Iris pigment epithelial cell (primary cell): ENCODE results near the gene MITF.
A peak's percentile ranks its signal among the peaks of the same experiment; 100 is the strongest.
"Not testable (repeated sequence)": the region's sequence is repeated elsewhere in the genome, so short reads cannot be mapped to it uniquely, and the experiment has no call there.

Experiments used
- DNase-seq: peaks from one replicate; pipeline ENCODE4 v3.0.0-alpha.2; 2011; ENCODE audit warnings: low read depth

MITF gene

DNA sequence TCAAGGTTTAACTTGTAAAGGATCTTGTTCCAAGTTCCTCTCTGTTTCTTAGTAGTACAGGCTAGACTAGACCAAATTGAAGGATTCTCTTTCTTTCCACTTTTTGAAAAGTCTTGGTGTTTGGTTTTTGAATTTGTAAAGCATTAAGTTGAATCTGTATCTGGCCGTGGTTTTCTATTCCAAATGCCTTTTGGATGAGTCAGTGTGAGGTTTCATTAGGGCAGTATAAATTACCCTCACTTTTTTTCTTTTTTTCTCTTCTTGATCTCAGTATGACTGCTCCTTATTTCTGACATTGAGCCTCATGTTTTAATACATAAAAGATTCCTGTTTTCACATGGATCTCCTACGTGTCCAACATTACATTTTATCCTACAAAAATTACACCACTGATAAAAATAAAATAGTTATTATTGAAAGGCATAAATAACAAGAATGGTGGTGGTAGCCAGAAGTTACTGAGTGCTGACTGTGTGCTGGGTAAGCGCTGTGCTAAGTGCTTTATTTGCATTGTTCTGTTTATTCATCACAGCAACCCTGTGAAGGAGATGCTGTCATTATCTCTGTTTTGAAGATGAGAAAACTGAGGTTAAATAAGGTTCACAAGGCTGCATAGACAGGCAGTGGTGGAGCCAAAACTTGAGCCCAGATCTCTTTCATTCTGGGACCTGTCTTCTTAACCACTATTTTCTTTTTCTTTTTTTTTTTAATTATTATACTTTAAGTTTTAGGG lies 48.3 kb downstream of the MITF start:
- peak; percentile 89 for DNase-seq

DNA sequence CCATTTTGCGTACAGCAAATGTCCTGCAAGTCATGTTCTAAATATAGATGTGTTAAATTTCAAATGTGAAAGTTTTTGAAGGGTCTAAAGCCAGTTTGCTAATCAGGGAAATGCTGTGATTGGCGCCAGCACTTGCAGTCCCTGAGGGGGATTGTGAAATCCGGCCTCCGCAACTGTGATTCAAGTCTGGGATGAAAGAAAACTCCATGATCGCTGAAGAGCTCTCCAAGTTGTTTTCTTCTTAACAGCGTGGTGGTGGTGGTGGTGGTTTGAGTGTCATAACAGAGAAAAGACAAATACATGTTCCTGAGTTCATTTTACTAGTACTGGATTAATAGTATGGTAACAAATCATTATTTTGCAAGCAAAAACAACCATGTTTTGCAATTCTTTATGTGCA lies 51.8 kb downstream of the MITF start:
- DNase-seq = peak; percentile 98

DNA sequence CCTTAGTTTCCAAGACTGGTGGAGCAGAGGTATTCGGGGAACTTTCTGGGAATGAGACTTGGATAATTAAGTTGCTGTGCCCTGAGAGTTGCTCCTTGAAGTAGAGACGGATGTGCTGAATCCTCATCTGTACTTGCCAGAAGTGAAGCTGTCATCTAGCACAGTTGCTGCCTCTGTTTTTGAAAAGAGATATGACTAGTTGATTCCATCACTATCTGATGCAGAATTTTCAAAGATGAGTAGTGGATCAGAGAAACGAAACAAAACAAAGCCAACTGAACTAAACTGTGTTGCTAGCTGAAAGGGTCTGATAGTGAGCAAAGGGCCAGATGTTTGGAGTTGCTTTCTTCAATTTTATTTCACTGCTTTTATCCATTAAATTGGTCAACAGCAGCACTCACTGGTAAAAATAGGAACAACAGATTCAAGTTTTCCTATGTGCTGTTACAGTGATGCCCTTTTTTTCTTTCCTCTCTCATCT lies 52.7 kb downstream of the MITF start:
- peak; percentile 65 for DNase-seq

DNA sequence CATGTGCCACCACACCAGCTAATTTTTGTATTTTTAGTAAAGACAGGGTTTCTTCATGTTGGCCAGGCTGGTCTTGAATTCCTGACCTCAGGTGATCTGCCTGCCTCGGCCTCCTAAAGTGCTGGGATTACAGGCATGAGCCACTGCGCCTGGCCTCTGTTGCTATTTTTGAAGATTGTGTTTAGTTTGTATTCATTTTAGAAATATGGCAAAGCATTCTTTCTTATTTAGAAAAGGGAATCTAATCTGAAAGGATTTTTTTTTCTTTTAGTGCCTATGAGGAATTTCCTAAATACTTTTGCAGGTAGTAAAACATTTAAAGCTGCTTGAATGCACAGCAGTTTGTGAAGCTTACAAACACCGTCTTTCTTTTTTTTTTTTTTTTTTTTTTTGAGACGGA lies 56.9 kb downstream of the MITF start:
- not testable (repeated sequence) for DNase-seq

DNA sequence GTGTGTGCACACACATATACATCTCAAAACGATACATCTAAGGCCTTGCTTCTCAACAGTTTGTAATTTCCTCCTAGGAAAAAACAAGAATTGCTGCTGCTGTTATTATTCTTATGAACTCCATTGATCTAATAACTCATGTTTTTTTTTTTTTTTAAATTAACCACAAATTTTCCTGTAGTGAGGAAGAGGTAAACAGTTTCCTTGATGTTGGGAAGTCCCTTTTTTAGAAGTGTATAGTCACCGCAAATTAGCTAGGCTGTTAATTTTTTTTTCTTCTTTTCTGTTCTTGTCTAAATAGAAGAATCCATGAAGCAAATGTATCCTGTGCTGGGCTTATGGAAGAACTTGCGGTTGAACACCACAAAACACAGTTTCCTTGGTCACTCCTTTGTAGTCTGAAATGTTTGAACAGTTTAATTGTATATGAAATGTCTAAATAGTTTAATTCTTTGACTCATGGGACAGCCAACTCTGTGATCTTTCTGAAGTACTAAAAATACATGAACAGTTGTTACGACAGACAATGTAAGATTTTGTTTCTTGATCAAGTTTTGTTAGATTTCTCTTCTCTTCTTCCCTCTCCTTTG lies 64.5 kb downstream of the MITF start:
- peak; percentile 36 for DNase-seq

DNA sequence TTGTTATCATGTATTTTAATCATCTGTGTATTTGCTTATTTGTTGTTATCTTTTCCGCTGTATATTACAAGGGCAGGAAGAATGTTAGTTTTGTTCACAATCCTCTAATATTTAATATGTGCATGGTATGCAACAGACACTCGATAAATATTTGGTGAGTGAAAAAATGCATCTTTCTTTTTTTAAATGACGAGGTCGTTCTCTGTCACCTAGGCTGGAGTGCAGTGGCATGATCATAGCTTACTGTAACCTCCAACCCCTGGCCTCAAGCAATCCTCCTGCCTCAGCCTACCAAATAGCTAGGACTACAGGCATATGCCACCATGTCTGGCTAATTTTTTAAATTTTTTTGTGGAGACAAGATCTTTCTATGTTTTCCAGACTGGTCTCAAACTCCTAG lies 66.2 kb downstream of the MITF start:
- DNase-seq = no peak

DNA sequence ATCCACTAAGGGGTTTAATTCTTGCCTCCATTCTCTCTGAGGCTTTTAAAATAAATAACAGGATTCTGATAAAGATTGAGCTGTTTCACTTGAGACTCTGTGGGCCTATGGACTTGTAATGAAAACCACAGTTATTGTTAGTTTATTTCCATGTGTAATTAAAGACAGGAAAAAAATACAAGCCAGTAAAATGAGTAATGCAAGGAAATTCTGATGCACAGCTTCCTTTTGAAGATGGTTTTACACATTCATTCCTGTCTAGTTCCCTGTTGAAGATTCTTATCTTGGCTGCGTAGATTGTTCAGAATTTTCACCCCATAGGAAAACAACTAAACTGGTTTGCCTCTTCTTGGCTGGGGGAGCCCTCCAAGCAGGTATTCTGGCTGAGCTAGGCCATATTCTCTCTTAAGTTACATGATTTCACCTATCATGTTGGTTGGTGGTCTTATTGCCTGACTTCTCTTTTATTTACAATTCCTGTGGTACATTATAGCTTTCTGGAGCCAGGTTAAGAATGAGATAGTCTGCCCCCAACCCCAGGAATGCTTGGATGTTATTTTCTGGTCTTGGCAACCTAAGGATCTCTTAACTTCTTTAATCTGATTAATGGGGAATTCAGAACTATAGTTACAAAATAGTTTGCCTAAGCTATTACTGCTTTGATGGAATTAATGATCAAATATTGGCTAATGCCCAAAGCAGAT lies 67.6 kb downstream of the MITF start:
- DNase-seq = peak; percentile 90

DNA sequence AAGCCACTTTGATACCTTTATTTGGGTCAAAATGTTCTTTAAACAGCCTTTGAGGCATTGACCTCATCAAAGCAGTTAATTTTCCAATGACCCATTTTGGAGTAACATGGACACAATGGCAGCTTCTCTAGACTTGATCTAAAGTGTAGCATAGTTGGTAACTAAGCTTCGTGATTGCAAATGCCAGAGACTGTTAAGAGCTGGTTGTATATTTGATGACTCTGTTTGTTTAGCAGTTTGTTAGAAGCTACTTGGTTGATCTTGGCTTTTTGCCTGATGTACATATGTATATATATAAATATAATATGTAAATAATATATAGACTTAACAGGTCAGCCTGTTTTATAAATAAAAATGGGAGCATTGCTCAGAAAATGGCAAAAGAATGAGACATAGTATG lies 68.4 kb downstream of the MITF start:
- no peak for DNase-seq

DNA sequence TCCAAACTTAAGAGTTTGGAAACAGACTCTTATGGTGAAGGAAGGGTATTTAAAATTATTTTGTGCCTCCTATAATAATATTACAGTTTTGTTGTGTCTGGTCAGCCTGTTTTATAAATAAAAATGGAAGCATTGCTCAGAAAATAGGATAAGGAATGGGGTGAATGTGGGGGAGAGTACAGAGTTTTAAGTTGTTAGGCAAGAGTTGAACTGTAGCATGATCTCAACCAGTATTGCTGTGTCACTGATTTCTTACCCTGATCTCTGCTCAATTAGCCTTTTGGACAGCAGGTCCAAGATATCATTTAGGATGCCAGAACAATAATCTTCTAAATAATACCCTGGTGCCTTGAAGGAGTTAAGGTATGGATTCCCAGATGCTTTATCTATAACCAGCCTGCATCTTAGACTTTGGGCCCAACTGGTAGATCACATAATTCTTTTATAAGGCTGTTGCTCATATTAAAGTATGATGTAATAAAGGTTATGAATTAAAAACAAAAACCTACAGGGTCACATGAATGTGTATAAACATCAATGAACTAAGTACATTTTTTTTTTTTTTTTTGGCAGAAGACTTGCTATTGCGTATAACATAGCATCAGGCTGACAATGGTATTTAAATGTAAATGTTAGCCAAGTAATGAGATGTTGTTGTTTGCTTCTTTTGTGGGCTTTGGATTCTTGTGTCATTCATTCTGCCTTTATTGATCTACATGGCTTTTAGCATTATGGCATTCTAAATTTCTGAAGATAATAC lies 70.0 kb downstream of the MITF start:
- peak; percentile 67 for DNase-seq

DNA sequence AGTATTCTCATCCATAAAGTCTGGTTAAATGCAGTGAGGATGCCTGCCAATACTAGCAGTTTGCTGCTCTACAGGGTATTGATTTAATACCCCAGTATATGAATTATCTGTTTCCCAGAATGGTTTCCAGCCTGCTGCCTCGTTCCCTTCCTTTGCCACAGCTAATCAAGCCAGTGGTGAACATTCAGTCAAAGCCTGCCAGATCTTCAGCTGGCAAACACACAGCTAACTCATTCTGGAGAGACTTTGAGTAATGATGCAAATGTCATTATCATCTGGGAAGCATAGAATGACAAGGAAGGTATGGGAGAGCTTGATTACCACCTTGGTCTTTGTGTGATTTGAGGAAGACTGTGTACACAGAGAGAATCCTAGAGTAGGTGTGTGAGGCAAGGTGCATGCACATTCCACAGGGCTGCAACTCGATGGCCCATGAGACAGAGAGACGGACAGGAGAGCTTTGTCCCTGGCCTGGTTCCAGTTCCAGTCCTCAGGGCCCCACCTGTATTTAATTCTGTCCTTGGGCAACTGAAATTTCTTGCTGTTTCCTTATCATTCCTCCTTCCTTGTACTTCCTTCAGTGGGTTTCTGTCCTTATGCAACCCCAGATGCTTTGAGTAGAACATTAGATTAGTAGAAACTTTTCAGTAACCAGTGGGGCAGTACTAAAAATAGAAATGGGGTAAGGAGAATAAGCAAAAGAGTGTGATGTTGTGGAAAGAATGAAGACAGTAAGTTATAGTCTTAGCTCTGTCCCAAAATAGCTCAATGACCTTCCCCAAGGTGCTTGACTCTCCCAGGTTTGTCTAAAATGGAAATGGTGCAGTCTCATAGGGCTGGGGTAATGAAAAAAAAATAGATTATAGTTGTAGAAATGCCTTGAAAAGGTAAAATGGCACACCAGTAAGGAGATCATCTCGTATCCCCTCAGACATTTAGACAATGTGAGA lies 72.5 kb downstream of the MITF start:
- DNase-seq = peak; percentile 23

DNA sequence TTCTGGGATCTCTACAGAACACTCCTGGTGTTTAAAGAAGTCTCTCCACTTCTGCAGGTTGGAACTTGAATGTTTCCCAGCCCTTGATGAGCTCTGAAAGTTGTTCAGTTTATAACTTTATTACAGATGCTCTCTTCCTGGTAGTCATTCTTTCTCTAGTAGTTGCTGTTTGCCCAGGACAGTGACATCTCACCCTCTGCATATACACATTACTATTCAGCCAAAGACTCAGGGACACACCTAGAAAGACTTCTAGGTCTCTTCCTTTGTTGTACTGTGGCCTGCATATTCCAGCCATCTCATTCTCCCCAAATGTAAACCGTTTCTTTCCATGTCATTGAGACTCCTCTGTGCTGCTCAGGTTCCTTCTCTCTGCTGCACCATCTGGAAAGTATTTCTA lies 76.7 kb downstream of the MITF start:
- no peak for DNase-seq

DNA sequence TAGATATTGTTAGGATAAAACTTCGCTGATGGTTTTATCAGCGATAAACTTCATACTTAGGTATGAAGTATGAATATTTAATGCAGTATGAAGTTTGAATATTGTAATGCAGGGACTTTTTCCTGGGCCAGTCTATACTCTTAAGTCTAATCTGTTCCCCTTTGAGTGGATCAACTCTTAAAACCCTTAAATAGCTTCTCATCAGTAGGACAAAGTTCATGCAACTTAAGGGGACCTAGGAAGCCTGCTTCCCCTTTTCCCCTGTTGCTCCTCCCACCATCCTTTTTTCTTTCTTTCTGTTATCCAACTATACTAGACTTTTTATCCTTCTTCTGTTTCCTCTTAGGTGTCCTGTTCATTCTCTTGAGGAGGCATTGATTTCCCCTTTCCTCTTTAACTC lies 78.7 kb downstream of the MITF start:
- no peak for DNase-seq

DNA sequence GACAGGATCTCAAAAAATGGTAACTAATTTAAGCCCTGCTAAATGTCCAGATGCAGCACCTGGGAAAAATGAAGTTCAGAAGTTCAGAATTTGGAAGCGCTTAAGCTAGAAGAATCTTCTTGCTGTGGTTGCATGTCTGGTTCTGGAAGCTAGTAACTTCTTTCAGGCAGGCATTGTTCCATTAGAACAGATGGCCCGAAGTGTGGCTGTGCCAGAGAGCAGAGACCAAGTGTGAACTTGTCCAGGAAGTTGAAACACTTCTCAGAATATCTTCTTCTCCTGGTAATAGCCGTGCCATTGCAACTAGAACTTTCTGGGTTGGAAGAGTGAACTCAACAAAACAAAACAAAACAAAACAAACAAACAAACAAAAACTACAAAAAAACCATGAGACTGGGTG lies 80.0 kb downstream of the MITF start:
- no peak for DNase-seq

DNA sequence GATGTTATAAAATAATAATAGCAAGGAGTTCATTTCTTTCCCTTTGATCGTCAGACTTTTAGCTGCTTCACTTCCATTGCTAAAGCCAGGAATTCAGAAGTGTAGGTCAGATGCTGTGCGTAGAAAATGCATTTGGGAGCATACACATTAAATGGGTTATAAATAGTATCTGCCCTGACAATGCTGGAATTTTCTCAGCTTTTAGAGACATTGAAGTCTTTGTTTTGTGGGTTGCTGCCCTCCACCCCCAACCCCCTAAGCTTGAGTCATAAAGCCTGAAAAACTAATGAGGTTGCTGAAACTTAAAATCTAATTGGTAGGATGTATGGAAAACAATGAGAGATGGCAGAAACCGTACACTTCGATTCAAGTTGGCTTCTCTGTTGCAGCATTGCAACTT lies 81.9 kb downstream of the MITF start:
- no peak for DNase-seq

DNA sequence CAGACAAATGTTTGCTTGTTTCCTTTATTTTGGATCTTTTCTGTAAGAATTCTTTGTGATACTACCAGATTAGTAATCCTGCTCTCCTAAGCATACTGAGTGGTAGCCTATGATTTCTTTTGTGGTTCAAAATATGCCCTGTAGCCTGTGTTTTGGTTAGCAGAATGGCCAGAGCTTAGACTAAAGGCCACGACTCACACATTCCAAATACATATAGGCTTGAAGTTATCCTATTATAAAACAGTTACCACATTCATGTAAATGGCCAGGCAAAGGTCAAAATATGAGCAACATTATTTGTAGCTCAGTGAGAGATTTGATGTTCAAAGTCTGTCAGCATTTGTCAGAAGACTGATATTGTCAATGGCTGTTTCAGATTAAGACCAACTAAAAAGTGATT lies 84.5 kb downstream of the MITF start:
- DNase-seq = peak; percentile 42

DNA sequence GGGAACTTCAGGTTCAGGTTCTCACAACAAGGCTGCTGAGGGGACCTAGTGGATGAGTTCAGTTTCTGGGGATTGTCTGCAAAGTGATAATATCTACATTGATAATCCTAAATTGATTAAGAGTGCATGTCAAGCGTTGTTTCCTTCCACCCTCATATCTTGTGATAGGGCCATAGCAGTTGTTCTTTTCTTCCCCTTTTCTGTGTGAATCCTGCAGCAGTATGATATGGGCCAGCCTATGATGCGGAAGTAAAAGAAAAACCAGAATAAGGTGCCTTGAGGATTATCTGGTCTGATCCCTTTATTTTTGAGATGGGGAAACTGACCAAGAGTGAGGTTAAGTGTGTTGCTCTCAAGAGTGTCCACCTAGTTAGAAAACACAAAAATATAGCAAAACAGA lies 86.2 kb downstream of the MITF start:
- no peak for DNase-seq

DNA sequence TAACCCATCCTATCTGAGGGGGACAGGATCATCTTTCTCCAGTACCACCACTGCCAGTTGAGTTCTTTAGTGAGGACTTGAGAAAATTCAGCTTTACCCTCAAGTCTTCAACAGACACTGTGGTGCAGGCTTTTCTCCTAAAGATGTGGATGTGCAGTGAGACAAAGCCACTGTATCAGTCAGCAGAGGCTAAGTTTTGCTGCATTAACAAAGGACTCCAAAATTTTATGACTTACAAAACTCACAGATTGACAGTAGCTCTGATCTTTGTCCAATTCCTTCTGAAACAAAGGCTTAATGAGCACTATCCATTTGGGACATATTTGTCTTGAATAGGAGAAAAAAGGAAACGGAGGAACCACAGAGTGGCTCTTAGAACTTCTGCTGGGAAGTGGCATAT lies 87.9 kb downstream of the MITF start:
- no peak for DNase-seq

DNA sequence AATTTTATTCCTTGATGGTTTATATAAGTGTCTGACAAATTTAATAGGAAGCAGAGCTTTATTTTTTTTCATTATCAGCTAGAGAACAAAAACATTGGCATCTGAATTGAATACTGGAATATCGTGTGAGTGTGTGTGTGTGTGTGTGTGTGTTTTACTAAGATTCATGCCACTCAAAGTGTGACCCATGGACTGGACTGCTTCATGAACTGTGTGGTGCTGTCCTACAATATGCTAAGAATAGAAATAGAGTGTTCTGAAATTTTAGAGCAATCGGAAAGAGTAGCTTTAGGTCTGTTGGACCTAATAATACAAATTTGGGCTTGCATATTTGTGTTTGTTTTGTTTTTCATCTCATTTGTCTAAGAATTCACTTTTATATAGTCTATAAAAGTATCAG lies 89.6 kb downstream of the MITF start:
- DNase-seq = no peak

DNA sequence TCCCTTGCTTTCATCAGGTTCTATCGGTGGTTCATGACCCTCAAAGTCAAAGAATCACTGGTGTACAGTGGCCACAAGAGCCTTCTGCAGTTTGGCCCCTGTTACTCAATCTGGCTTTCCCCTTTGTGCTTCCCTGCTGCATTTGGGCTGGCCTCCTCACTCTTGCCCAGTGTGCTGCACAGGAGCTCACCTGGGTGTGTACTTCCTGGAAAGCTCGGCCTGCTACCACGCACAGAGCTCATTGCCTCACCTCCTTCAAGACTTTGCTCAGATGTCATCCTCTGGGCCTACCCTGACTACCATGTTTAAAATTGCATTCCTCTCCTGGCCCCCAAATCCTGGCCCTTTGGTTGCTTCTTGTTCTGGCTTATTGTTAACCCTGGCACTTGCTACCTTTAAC lies 90.9 kb downstream of the MITF start:
- no peak for DNase-seq

DNA sequence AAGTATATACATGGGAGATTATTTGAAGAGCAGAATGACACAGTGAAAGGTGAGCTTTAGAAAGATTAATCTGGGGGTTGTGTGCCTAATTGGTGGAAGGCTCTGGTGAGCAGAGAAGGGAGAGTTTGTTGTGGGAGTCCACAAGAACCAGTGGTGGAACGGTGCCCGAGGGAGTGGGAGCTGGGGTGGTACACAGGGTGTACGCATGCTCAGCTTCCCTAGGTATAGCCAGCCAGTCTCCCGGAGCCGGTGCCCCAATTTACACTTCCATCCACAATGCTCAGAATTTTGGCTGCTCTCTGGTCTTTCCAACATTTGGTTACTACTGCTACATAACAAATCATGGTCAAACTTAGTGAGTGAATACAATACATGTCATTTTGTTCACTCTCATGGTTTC lies 92.5 kb downstream of the MITF start:
- no peak for DNase-seq

DNA sequence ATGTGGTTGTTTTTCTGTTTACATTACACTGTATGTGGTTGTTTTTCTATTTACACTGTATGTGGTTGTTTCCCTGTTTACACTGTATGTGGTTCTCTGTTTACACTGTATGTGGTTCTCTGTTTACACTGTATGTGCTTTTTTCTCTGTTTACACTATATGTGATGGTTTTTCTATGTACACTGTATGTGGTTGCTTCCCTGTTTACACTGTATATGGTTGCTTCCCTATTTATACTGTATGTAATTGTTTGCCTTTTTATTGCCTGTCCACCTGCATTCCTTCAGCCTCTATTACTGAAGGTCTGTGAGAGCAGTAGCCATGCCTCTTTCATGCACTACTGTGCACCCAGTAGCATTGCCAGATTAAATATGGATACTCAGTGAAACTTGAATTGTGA lies 94.3 kb downstream of the MITF start:
- no peak for DNase-seq
